ENCODE measurements around the gene COBLL1. TPM values are rescaled to one million over a fixed set of nuclear protein-coding genes. Genes with fewer than 3 reads are reported as not detected.
A peak's percentile ranks its signal among the peaks of the same experiment; 100 is the strongest.

Gene COBLL1
- polyA plus RNA-seq, 1 donor: 7.3 TPM

DNA sequence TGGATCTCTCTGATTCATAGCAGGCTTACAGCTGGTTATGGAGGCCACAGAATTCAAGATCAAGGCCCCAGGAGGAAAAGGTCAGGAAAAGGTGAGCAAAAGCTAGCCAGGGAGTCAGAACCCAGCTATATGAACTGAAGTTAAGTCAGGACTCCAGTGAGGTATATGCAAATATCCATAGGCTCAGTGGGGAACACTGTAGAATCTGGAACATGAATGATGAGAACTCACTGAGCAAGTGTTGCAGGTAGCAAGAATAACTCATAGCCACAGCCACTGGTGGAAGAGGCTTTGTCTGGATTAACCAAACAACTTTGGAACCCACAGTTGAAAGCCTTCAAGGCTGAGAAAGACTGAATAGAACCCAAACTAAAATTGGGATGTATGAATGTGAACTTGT lies 24.7 kb downstream of the COBLL1 start:
- no peak for DNase-seq

DNA sequence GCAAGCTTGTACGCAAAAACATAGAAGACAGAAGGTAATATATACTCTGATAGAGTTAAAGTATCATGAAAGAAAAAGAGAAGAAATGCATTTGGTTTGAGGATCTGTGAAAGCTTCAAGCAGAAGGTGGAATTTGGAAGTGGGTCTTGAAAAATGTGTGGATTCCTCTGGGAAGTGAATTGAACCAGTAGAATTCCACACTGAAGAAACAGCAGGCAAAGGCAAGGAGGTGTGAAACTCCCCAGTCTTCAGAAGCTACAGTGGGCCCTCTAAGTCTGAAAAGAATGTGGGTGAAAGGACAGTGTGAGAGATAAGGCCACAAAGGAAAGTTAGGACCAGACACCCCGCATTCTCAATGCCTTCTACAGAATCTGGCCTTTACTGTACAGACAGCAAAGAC lies 25.6 kb downstream of the COBLL1 start:
- no peak for DNase-seq

DNA sequence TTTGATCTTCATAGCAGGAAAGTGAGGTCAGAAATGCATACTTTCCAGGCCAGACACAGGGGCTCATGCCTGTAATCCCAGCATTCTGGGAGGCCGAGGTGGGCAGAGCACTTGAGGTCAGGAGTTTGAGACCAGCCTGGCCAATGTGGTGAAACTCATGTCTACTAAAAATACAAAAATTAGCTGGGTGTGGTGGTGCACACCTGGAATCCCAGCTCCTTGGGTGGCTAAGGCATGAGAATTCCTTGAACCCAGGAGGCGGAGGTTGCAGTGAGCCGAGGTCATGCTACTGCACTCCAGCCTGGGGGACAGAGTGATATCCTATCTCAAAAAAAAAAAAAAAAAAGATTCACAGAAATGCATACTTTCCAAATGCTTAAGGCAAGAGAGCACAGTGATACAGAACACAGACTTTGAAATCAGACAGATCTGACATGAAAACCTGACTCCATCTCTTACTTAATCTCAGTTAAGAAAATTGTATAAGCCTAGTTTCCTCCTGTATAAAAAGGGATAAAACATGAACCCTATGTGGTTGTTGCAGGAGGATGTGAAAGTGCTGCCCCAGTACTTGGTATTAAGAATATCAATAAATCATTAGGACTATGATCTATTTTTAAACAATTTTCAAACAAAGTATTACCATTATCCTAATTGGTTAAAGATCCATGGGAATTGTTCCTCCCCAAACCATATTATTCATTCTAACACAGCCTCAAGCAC lies 26.4 kb downstream of the COBLL1 start:
- DNase-seq: no peak

DNA sequence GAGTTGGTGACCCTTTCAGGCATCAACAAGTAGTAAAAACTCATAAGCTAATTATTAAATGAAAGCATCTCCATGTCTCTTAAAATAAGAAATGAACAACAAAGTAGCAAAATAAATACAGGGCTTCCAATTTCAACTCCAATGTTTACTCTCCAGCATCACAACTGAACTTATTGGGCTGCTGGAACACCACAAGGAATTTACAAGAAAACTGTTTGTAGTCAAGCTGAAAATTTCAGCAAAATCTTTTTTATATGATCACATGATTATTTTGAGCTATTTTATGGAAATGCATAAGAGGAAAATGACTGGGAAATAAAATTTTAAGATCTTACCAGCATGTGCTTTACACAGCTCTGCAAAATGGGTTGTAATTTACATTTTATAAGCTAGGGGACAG lies 28.1 kb downstream of the COBLL1 start:
- DNase-seq: no peak

DNA sequence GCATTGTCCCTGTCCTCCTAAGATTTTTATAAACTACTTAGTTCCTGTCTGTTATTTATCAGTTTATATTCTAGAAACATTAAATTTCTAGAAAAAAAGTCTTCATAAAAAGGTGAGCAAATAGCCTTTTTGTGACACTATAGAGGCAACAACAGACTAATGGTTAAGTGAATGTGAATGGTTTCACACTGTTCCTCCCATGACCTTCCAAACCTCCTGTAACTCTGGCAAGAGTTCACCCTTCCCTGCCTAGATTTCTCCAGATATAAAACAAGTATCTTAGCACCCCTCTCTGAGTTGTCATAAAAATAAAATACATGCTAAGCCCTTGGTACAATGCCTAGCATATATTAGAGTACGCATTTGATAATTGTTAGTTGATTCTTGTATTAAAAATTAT lies 29.2 kb downstream of the COBLL1 start:
- DNase-seq: no peak

DNA sequence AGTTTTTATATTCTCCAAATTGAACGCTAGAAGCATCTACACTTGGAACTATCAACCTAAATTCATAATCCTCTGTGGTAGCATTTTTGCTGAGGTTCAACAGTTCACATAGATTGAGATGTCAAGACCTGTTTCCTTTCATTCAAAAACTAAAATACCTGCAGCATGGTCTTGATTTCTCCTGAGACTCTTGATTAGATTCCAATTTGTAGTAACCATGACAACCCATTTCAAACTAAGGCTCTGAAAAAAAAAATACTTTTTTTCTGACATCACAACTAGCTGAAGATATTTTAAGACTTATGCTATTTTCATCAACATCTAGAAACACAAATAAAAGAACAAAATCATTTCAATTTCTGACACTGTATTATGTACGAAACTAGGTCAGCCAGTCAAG lies 29.8 kb downstream of the COBLL1 start:
- DNase-seq: no peak

DNA sequence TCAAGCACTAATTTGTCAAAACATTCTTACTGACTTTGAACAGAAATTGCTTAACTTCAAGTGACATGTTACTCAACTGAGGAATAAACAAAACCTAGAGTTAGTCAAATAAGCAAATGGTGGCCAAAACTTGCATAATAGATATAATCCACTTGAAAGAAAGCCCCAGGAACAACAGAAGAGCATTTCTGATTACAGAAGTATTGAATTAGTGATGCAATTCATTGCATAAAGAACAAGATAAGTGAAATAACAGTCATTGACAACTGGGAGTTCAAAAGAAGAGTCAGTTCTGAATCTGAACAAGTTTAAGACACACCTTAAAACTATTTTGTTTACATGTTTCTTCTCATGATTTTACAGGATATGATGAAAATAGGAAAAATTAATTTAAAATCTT lies 30.8 kb downstream of the COBLL1 start:
- DNase-seq: no peak

DNA sequence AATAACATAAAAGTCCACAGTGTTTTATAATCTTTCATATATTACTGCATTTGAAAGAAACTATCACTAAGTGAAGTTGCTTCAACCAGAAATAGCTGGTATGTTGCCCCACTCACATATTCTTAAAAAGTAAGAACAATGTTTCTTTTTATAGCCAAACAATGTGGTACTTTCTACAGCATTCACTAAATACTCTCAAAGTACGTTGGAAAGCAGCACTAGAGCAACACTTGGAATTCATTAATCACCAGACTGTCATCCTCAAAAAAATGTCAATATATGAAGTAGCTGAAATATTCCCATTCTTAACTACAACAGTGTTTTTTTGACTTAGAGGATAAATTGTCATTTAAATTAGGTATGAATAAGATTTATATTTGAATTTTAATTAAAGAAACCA lies 32.8 kb downstream of the COBLL1 start:
- no peak for DNase-seq

DNA sequence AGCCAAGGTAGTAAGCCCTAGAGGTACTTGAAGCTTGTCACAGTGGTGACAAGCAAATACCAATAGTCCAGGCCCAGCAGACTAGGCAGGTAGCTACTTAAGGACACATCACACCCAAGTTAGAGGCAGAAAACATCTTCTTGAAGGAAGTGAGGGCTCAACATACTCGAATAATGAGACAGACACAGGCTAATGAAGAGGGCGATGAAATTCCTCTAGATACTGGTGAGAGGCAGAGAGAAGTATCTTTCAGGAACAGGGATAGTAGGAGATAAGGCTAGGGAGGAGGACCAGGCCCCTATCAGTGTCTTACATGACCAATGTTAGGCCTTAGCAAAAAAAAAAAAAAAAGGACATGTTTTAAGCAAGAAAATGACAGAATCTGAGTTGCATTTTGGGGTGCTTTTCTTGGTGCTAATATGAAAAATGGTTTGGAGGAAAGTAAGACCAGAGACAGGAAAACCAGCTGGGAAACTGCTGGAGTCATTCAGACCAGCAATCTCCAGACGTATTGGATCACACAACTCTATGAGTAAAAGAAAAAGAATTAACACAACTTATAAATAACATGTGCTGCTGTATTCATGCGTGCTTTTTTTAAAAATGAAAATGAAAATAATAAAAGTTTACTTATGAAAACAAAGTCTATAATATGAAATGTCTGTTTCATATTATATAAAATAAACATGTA lies 37.7 kb downstream of the COBLL1 start:
- DNase-seq: no peak

DNA sequence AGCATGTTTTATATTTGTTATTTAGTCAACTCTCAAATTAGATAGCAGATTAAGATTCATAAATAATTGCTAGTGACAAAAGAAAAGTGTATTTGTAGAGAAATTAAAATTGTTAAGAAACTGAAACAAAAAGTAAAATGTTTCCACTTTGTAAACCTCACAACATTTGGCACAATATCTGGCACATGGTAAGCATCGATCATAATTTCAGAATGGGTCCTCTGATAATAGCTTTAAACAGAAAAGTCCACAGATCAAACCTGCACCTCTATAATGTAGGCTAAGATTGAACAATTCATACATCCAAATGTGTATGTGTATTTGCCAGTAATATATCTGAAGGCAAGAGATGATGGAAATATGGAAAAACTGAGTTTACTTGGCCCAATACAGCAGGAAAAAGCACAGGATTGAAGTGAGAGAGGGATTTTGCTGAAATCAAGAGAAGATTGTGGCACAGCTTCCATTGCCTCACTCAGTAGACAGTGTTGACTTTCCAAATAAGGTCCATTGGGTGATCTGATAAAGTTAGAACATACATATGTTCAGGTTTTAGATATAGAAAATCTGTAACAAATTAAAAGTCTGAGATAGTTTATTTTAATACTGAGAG lies 39.4 kb downstream of the COBLL1 start:
- peak; percentile 71 for DNase-seq

DNA sequence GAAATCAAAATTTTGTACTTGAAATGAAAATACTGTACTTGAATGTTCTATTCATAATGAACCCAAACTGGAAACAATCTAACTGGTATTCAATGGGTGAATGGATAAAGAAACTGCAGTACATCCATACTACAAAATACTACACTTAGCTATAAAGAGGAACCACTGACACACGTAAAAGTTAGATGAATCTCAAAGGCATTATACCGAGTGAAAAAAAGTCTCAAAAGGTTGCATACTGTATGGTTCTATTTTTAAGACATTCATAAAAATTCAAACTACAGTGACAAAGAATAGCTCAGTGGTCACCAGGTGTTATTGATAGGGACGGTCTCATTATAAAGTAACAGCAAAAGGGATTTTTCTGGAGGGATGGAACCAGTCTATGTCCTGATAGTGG lies 41.1 kb downstream of the COBLL1 start:
- DNase-seq: no peak

DNA sequence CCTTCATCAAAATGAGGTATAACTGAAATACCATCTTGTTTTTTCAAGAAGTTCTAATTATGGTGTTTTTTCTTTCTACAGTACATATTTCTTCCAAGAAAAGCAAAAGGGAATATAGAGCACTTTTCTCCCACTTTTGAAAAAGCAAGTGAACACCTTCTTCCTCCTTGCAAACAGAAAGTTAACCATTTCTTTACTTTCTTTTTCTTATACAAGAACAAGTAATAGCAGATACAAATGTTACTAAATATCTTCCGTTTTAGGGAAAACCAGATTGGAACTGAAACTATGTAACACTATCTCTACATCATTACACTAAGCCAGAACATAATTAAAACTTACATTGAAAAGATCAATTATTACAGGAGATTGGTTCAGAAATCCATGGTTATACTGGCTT lies 44.0 kb downstream of the COBLL1 start:
- no peak for DNase-seq

DNA sequence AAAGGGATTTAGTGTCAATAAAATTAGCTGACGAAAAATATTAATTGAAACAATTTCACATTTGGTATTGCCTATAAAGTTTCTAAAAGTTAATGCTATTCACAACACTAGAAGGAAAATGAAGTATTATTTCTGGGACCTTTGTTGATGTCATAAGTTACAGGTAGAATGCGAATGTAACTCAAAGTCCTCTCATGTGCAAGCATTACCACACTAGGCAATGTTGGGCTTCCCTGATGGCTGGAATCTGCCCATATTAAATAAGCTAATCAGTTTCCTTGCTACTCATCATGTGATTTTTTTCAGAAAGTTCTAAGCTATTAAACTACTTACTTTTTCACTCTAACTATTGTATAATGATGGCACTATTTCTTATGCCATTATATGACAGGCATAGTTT lies 44.6 kb downstream of the COBLL1 start:
- DNase-seq: no peak

DNA sequence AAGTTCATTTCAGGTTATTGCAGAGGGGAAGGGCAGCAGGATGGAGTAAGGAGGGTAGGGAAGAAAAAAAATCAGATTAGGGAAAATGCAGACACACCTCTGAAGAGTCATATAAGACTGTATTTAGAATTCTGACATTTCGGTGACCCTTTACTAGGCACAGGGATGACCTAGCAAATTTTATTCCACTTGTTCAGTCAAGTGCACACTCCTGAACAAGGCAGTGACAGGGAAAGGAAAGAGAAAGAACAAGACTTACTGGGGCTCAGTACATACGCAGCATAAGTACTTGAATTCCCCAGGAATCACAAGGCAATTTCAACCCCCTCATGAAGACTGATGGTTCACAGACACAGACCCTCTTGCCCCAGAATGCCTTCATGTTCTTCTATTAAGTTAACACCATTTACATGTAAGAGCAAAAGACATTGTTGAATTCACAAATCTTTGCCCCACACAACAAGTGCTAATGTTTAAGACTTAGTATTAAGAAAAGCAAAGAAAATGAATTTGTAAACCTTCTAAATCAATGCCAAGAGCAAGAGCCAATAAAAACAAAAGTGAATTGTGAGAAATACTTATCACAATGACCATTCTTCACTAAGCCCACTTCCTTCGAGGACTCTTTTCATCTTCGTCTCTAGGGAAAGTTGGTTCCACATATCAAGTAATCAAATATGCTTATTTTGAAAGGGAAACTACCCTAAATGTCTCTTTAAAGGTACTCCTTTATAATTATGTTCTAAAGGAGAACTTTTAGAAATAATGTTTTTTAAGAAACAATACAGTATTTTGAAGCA lies 47.0 kb downstream of the COBLL1 start:
- no peak for DNase-seq

DNA sequence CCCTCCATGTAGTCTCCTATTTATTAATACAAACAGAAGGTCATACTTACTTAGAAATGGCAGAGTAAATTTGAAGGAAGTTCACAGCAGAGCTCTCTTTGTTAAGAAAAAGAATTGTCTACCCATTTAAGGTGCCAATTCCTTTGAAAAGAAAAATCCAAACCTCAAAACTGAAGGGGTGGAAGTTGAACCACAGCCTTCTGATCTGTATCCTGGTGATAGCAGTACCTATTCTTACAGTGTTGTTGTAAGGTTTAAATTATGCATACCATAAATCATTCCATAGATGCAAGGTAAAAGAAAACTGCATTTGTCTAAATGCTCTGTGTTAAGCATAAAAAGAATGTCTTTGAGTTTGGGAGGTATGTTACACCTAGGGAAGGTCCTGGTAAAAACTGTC lies 47.6 kb downstream of the COBLL1 start:
- DNase-seq: no peak

DNA sequence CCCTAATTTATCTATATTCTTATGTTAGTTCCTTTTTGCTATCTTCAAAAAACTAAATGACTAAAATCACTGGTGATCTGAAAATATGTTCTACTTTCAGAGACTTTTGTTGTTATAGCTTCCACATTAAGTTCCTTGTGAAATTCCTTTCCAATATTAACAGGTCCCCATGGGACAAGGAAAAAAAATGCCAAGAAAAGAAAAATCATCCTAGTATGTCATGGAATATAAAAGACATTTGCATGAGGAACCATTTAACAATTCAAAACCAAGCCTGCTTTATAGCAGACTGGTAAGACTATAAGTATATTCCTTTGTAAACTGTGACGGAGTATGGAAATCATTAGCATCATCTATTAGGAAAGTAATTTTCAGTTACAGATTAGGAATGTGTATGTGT lies 48.1 kb downstream of the COBLL1 start:
- peak; percentile 40 for DNase-seq

DNA sequence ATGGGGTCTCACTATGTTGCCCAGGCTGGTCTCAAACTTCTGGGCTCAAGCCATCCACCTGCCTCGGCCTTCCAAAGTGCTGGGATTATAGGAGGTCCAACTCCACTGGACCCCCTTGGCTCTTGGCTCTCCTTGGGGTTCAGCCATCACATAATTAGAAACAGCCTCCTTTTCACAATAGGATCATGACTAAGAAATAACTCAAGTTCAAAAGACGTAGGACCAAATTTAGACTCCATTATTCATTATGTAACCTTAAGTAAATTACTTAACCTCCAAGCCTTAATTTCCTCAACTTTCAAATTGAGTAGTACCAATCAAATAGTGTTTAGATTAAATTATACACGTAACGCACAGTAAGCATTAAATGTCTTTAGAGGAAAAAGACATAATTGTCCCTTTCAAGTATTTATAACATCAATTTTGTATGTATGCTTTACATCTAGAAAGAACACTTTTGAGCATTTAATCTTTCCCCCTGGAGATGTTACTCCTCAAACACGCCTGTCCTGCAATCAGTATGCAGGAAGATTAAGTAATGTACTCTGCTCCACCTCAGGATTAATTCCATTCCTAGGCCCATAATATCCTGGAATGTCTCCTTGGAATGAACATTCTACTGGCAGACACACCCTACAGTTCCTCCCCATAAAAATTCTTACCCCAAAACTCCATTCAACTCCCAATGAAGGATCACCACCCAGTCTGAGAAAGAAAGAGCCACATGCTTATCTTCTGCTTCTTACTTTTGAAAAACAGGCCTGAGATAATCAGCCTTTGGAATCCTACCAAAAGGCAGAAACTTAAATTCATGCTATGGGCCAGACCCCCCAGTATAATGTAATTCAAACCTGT lies 49.1 kb downstream of the COBLL1 start:
- DNase-seq: no peak

DNA sequence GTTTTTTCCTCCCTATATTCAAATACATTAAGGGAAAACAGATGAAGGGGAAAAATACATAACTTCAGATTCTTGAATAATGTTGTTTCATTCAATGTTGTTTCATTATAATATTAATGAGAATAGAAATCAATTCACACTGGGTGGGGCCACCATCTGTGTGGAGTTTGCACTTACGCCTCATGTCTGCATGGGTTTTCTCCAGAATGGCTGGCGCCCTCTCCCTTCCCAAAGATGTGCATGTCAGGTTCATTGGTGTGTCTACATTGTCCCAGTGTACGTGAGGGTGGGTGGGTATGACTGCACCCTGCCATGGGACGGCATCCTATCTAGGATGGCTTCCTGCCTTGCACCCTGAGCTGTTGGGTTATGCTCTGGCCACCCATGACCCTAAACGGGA lies 51.7 kb downstream of the COBLL1 start:
- DNase-seq: no peak

DNA sequence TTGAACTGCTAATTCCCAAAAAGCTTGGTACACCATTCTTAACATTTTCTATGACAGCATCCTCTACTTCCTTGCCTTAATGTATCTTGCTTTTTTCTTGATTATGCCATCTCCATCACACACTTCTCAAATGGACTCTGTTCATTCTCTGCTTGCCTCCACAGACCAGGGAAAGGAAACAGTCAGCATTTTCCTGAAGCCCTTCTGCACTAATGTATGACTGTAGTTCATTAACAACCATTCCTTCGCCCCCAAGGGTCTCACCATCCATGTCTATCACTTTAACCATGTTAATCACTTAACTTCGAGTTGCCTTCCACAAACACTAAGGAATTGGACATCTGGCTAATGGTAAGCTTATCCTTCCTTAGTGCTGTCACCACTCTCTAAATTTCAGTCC lies 54.8 kb downstream of the COBLL1 start:
- DNase-seq: no peak

DNA sequence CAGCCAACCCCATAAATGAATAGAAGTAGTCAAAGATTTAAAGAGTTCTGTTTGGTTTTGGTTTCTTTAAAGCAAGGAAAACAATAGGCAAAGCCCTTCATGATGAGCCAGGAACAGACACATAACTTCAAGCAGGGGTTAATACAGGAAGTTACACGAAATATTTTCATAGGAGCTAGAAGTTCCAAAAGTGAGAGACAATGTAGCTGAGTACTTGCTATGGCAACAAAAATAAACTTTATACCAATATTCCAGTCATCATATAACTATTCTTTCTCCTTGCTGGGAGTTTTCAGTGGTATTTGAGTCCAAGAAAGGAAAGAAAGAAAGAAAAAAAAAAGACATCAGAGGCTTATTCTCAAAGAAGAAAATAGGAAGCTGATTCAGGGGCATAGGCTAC lies 56.2 kb downstream of the COBLL1 start:
- DNase-seq: peak; percentile 30

DNA sequence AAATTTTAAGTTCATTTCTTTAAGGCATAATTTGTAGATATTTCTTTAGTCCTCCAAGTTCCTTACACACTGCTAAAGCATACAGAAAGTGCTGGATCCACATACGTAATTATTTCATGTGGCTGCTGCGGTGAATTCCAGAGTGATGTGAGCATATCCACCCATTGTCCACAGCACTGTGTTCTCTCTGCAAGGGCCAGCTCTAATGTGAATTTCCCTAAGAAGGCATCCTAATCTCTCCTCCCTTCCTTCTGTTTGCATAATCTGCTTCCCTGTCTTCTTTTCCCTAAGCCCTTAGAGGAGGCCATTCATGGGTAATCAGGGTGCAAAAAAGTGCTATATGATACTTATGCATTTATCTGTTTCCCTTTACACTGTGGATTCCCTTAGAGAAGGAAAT lies 57.2 kb downstream of the COBLL1 start:
- no peak for DNase-seq

DNA sequence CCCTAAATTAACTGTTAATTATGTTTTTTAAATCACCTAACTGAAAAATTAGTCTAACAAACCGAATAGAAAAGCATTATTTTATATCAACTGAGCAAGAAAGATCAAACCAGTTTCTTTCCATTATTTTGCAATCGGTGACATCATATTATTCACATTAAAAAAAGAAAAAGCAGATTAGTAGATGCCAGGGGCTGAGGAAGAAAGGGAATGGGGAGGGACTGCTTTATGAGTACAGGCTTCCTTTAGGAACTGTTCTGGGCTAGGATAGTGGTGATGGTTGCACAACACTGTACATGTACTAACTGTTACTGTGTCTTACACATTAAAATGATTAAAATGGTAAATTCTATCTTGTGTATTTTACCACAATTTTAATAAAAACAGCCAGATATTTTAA lies 59.3 kb downstream of the COBLL1 start:
- no peak for DNase-seq
